ENCODE results near the gene POMP.

Gene POMP, protein sequence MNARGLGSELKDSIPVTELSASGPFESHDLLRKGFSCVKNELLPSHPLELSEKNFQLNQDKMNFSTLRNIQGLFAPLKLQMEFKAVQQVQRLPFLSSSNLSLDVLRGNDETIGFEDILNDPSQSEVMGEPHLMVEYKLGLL

DNA sequence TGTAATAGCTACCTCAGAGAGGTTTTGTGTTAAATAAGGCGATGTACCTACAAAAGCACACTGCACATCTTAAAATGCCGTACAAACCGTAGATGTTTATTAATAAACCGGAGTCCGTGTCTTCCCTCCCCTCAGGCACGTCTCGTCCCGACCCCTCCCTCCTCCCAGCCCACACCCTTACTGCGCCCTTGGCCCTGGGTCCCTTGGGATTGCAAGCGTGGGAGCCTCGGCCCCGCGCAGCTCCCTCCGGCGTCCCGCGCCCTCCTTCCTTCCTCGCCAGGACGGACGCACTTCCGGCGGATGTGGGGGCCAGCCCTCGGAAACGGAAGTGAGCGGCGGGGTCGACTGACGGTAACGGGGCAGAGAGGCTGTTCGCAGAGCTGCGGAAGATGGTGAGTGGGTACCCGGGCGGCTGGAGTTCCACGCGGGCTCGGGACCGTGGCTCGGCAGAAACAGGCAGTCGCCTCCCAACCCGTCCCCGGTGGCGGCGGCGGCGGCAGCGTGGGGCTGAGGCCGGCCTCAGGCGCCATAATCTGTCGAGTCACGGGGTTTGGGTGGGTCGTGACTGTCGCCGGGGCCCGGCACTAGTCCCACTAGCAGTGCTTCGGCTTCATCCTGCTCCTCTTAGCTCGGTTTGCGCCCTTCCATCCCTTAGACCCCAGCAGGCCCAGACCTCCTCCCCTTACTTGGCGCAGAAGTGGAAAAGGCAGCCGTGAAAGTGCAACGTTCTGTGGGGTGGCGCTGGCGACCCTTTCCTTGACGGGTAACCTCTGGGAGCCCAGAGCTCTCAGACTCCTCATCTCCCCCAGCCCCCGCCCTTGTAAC, at the start of gene POMP:
Gene POMP (plus strand): TSS at position 335 of the 825 bp plus-strand sequence. CDS start 55 bp downstream, at position 390.
- peak; percentile 78 for DNase-seq

DNA sequence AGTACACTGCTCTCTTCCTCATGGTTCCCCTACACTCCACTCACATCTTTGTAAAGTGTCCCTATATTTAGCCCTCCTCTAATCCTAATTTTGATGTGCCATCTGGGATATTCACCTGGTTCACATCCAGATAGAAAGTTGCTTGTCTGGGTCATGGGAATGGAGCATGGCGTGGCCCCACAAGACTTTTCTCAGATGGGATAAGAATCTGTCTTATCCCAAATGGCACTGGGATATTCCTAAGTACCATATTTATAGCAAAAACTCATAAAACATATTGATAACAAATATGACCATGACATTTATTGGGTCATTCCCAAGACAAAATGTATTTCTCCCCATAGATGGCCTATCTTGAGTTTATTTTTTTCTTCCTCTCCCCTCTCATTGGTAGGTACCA, 49.5 kb upstream of the POMP start:
- no peak for DNase-seq

DNA sequence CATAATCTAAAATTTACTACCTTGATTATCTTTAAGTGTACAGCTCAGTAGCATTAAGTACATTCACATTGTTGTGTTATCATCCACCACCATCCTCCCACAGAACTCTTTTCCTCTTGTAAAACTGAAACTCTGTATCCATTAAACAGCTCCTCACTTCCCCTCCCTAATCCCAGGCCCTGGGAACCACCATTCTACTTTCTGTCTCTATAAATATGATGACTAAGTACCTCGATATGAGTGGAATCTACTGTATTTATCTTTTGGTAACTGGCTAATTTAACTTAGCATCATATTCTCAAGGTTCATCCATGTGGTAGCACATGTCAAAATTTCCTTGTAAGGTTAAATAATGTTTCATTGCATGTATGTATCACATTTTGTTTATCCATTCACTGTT, 49.0 kb upstream of the POMP start:
- peak; percentile 68 for DNase-seq

DNA sequence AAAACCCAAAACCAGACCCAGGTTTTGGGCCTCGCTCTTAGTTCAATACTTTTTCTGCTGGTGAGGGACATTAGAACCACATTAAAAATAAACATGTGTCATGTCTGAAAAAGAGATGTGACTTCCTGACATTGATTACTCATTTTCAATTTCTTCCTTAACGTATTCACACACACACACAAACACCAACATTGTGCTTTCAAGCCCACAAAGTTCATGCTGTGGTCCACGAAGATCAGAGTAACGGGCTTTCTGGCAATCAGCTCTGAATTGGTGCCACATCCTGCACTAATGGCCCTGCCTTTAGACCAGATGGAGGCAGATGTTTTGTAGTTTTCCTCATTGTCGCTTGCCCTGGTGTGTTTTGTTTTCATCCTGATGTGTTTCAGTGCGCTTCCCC, 47.9 kb upstream of the POMP start:
- no peak for DNase-seq

DNA sequence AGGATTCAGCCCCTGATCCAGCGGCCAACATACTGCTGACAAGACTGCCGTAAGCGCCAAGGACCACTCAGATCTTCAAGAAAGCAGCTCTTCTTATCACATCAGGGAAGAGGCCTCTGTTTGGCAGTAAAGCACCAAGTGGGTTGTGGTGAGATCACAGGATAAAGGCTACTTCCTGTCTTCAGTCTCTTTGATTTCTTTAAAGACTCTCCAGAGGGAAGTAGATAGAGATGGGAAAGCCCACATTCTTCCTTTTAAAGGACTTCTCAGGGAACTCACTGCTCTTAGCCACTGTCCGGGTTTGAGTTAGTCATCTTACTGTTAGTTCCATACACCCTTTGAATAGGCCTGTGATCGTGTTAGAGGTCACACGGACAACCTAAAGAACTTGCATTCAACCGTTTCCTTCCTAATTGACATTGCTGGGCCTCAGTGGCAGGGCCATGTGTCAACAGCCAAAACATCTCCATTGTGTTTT, 47.2 kb upstream of the POMP start:
- DNase-seq: peak; percentile 12

DNA sequence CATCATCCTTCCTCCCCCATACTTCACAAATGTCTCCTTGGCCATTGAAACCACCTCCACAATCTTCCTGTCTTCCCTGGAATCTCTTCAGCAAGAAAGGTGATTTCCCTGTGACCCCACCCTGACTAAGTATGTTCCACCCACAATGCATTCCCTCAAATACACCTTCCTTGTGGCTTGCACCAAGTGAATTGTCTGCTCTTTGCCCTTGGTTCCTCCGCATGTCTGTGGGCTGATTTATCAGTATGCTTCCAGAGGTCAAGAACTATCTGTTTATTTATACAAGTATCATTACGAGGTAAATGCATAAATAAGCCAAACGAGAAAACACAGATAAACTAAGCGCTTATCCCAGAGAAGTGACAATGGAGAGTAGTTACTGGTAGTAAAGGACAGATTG, 45.4 kb upstream of the POMP start:
- no peak for DNase-seq

DNA sequence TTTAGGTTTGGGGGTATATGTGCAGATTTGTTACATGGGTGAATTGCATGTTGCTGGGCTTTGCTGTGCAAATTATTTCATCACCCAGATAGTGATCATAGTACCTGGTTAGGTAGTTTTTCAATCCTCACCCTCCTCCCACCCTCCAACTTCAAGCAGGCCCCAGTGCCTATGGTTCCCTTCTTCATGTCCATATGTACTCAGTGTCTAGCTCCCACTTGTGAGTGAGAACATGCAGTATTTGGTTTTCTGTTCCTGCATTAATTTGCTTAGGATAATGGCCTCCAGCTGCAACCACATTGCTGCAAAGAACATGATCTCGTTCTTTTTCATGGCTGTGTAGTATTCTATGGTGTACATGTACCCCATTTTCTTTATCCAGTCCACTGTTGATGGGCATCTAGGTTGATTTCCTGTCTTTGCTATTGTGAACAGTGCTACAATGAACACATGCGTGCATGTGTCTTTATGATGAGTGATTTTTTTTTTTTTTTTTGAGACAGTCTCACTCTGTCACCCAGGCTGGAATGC, 42.9 kb upstream of the POMP start:
- no peak for DNase-seq

DNA sequence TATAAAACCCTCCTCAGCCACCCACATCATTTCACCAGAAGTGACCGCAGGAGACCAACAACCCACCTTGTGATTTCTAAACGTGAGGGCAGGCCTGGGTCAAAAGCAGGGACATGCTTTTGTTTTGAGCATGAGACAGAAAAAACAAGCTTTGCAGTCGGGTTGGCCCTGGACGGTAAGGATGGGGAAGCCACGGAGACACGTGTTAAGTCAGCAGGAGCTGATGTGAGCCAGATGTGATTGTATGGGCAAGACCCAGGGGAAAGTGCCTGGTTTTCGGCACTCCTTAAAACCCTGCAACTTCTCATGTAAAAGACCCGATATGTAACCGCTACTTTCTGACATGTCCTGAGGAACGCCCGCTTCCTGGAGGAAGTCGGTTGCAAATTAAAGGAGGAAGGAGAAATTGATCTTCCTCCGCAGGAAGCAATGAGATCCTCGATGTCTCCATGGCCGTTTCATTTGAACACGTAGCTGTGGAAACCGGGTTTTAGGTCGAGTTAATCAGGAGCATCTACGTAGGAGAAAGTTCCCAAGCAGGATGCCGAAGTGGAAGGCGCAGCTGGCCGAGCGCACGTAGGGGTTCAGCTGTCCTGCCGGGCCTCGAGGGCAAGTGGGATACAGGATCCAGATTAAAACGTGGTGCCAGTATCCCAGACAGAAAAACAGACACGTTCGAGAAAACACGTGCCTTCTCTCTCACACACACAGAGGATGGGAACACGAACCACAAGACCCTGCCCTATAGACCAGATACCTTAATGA, 40.5 kb upstream of the POMP start:
- DNase-seq: no peak

DNA sequence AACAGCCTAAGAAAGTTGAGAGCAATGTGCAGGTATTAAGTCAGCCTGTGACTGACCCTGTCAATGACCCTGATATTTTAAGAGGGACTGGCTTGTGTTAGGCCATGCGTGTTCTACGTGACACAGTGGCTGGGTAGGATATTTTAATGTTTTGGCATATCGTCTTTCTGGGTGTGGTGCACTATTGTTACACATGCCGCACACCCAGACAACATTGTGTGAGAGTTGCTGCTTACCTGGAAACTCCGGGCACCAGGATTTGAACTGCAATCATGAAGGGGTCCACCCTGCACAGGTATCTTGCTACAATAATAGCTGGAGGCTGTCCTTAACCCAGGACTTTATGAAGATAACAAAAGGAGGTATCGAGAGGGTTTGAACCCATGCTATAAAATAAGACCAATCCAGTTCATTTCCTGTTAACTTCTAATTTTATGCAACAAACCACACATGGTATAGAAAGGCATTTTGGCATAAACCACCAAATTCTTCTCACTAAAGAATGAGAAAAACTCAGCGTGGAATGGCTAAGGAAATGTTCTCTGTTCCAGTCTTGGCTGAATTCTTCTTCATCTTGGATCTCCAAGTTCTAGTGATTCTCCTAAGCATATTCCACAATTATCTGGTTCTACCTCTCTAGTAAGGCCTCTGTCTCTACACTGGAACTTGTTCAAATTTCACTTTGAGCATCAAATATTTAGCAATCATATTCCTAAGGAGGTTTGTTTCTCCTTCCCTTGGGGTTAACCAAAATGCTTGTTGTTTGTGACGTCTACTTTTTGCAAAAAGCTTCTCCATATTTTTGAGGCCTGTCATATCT, 38.7 kb upstream of the POMP start:
- DNase-seq: no peak

DNA sequence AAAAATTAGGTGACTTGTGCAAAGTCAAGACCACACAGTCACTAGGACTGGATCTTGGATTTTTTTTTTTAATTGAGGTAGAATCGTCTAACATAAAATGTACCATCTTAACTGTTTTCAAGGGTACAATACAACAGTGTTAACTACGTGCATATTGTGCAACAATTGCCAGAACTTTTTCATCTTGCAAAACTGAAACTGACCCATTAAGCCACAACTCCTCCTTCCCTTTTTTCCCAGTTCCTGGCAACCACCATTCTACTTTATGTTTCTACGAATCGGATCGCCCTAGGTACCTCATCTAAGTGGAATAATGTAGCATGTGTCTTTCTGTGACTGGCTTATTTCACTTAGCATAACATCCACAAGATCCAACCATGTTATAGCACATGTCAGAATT, 37.5 kb upstream of the POMP start:
- no peak for DNase-seq

DNA sequence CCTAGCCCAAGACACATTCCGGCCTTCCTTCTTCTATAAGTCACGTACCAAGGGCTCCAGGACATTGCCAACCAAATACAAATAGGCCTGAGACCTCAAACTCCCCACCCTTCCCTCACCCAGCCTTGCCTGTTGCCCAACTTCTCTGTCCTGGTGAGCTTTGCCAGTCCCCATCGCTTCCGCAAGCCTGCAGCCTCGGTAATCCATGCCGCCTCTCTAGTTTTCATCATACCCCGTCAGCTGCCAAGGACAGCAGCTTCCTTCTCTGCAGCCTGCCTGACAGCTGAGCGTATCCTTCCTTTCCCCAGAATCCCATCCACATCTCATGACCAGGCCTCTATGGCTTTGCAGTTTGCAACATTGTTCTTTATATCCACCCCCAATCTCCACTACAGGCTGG, 36.6 kb upstream of the POMP start:
- no peak for DNase-seq

DNA sequence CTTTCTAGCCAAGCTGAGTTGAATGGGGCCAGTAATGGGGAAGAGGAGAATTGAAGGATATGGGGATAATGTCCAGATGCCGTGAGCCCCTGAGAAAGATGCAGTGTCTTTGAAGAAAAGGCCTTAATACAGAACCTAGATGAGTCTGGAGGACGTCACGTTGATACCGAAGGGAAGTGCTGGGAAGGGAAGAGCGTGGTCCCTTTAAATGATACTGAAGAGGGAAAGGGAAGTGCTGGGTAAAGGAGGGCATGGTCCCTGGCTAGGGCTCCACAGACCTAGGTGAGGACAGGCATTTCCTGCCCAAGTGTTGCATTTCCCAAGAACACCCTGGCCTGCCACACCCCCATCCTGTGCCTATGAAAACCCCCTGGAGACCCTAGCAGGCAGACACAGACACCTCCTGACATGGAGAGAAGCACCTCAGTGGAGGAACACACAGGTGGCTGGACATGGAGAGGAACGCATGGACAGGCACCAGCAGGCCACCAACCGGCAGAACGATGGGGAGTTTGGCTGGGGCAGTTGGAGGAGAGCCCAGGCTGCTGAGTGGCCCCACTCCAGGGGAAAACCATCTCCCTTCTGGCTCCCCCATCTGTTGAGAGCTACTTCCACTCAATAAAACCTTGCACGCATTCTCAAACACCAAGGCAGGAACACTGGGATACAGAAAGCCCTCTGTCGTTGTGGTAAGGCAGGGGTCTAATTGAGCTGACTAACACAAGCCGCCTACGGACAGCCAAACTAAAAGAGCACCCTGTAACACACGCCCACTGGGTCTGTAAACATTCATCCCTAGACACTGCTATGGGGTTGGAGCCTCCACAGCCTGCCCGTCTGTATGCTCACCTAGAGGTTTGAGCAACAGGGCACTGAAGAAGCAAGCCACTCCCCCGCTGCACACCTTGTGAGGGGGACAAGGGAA, 34.9 kb upstream of the POMP start:
- no peak for DNase-seq

DNA sequence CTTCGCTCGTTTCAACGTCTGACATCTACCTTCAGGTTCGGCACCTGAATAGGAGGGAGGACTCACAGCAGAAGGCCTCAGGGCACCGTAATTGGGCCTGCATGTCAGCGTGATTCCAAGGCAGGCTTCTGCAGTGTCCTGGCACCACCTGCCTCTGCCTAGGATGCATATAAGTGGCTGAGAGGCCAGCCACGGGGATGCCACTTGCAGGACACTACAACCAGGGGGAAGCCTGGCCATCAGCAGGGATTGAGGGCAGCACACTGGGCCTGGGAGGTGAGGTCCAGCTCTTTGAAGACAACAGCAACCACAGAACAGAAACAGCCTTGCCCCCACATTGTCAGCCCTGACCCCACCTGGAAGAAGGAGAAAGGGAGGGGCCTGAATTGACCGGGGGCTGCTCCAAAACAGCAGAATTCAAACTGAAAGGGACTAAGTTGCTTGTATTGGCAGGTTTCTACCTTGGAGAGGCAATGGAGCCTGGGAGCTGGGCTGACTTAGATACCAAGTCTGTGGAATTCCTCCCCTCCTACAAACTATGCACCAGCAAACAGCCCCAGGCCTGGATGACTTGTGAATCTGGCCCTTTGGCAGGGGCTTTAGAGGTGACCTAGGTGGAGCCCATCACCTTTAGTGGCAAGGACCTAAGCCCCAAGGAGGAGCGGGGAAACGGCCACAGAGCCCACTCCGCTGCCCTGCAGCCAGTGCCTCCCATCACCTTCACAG, 34.1 kb upstream of the POMP start:
- DNase-seq: no peak

DNA sequence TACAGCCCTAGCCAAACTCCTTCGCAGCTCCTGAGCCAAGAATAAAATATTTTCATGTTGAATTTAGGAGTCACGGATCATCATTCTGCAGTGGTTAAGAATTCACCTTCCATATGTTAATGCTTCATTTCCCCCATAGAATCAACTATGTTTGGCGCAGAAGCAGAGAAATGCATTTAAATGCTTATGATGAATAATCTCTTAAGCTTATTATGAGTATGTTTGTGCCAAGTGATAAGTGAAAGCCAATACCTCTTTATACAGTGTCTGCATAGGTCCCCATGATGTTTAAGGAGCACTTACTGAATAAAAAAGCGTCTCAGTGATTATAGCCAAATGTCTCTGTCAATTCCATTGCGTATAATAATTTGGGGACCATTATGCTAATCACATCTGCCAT, 32.7 kb upstream of the POMP start:
- DNase-seq: no peak

DNA sequence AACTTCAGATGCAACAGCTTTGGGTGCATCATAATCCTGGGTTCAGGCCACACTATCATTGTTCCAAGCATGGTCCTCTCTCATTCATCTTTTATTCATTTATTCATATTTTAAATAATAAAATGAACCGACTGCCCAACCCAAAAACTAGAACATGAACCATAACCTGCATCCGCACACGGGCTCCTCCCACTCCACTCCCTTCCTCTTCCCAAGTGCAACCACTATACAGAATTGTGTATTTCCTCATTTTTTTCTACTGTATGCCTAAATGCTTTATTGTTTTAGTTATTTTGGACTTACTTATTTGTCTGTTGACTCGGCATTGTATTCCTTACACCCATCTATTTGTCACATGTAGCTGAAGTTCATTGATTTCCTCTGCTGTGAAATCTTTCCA, 30.7 kb upstream of the POMP start:
- no peak for DNase-seq

DNA sequence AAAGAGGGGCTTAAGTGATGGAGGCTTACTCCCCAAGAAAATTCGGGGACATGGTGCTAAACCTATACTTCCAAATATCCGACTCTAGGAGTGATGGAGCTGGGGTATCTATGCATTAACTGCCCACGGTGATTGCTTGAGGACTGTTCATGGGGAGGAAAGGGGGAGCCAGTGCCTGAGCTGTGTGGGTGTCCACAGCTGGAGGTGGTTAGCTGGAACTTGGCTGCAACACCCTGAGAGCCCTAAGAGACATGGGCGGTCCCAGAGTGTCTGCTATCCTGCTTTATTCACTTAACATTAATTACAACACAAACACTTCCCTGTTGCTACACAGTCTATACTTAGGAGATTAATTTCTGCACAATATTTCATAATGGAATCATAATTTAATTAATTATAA, 28.1 kb upstream of the POMP start:
- DNase-seq: no peak

DNA sequence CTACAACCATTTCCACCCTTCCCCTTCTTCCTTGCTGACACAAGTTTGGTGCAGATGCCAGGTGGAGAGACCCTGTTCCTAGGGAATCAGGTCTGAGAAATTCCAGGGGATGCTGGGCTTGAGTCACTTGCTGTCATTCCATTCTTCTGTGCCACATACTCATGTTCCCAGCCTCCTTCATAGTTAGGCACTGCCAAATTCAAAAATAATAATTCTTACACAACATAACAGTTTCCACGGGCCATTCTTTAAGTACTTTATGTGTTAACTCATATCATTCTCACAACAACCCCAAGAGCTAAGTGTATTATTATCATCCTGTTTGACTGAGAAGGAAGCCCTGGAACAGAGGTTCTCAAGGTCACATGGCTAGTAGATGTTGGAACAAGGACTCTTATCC, 27.1 kb upstream of the POMP start:
- no peak for DNase-seq

DNA sequence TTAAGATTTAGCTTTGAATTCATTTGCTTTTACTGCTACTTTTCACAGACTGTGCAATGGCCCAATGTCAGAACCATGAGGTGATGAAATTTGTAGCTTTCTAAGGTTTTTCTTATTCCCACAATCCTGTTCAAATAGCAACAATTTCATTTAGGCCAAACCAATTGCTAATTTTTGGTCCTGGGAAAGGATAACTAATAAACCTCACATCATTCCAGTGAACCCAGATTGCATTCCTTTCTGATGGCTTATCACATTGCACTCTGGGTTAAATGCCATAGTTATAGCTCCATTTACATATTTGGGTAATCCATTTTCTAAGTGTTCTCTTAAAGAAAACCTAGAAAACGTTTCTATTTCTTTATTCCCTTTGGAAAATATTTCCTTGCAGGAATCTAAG, 22.9 kb upstream of the POMP start:
- no peak for DNase-seq

DNA sequence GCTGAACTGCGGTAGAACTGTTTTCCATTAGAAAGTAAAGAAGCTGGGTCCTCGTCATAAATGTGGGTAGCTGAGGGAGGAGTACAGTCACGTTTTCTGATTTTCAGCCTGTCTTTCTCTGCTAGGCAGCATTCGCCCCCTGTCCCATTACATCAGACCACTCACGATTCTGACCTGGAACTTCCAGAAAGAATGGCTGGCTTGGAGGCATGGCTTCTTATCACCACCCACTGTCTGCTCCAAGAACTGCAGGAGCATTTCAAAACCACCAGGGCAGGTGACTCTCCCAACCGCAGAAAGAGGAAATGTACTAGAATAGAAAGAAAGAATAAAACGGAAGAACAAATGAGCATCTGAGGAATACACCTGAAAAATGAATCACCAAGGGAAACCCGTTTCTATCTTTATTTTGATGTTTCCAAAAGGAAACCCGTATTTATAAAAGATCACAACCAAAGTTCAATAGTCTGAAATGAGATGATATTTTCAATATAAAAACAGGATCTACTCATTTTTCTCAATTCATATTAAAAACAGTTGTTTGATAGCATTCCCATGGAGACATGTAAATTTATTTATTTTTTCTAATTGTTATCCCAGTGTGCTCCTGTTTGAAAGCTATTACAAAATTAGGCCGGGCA, 22.1 kb upstream of the POMP start:
- DNase-seq: peak; percentile 23

DNA sequence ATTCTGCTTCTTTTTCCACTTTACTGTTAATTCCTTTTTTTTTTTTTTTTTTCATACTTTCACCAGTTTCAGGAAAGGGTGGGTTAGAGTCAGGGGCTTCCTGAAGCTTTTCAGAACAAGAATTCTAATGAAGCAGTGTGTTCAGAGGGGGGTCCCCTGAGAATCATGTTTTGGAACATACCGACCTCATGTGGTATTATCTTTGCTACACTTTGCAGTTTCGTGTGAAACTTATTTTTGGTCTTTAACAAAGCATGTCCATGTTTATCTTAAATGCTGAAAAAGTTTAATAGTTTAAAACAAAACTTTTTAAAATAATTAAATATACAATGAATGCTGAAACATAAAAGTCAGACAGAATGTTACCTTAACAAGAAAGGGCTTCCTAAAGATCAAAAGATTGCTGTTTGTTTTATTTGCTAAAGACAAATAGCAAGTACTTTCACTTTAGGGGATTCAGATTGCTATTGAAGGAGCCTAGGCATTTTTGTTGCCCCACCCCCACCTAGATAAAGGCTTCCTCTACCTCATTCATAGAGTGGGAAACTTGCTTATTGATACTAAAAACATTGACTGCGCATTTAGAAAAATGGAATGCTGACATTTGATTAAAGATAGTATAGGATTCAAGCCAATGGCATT, 21.1 kb upstream of the POMP start:
- no peak for DNase-seq
